Myocyte (in vitro differentiated cells): ENCODE data around the gene NEUROD4. TPM values are rescaled to one million over a fixed set of nuclear protein-coding genes. Genes with fewer than 3 reads are reported as not detected.
"Not testable (repeated sequence)": the region's sequence is repeated elsewhere in the genome, so short reads cannot be mapped to it uniquely, and the experiment has no call there.

Source experiments
- DNase-seq: peaks from one replicate; pipeline ENCODE4 v3.0.0-alpha.2; 2012; ENCODE audit warnings: low read depth
- polyA plus RNA-seq: library from polyadenylated mRNA; unstranded; fragments of >200 nt; gene quantifications from one replicate; pipeline ENCODE4 v1.2.1, GENCODE V29; 2012; ENCODE audit warnings: missing spikeins
- total RNA-seq: library from RNA; depleted of rRNA; stranded (reverse); fragments of >200 nt; gene quantifications from 2 replicates; pipeline ENCODE4 v1.2.3, GENCODE V29; 2014

The NEUROD4 gene, protein sequence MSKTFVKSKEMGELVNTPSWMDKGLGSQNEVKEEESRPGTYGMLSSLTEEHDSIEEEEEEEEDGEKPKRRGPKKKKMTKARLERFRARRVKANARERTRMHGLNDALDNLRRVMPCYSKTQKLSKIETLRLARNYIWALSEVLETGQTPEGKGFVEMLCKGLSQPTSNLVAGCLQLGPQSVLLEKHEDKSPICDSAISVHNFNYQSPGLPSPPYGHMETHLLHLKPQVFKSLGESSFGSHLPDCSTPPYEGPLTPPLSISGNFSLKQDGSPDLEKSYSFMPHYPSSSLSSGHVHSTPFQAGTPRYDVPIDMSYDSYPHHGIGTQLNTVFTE
- not detected in 2 replicates for total RNA-seq
- polyA plus RNA-seq: not detected

DNA sequence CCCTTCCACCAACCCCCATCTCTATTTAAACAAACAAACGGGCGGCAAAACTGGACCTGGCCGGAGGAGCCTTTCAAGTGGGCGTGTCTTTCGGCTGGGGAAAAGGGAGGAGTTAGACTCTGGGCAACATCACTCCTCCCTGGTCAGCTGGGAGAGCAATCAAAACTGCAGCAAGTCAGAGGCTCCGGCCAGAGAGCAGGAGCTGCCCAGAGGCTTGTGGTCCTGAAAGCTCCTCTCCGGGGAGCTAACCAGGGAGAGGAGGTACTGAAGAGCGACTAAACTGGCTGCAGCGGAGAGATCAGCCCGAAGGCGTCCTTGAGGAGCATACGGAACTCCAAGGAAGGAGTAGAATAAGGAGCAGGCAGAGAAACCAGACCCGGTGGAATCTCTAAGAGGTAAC, at the start of gene NEUROD4:
NEUROD4 (plus strand) TSS at position 191 of the 400 bp plus-strand sequence. CDS start 6,466 bp downstream, outside the sequence.
- DNase-seq: peak; percentile 79

DNA sequence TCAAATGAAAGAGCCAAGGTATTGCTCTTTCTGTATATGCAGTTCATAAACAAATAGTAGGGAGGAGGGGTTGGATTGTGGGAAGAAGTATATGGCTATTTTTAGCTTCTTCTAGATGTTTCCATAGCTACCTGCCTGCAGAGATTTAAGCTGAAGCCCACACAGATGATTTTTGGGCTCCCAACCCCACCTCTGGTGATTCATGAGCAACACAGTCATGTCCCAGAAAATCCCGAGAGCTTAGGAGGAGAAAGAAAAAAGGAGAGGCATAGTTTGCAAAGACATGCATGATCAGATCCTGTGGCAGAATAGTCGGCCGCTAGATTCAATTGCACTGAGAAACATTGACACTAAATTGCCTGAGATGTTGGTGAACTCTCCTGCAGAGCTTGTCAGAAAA, 49.0 kb upstream of the NEUROD4 start:
- DNase-seq: no peak

DNA sequence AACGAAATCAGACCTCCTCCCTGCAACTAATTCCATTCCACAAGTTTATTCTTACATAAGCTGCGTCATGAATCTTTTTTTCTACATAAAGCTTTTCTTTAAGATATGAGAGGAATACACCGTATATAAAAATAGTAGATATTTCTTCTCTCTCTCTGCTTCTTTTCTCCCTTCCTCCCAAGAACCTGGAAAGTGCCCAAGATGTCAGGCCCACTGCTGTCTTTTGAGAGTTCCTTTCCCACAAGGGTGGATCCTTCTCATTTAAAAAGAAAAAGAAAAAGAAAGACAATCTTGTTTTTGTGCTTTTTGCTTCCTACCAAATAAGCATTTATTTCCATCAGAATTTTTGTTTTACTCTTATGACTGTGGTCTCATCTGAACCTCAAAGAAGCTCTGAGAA, 46.2 kb upstream of the NEUROD4 start:
- DNase-seq: no peak

DNA sequence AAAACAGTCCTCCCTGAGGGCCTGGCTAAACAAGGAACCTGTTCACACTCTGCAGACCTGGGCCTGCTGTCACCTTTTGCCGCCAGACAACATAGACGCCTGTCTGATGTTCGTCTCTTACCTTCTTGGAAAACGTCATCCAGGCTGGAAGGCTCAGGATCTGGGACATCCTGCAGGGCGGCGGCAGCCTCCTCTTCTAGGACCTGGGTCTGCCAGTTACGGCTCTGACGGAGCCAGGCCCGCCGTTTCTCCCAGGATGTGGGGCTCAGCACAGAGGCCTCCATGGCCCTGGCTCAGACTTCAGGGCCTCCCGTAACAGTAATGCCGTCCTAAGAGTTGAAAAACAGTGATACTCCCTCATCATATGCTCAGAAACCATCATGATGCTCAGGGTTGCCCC, 45.5 kb upstream of the NEUROD4 start:
- no peak for DNase-seq

DNA sequence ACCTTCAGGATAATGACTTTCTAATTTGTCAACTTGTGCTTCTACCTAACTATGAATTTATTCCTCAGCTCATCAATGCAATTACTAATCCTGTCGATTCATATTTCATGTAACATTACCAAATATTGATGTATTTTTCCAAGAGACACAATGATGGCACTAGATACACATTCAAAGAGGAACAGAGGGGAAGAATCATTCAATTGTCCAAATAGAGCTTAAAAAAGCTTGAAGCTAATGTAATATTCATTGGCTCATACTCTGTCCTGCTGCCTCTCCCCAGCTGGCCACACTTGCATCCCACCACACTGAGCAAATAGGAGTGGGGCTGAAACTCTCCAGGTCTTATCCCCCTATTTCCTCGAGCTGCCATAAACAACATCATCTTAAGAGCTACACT, 44.5 kb upstream of the NEUROD4 start:
- DNase-seq: no peak

DNA sequence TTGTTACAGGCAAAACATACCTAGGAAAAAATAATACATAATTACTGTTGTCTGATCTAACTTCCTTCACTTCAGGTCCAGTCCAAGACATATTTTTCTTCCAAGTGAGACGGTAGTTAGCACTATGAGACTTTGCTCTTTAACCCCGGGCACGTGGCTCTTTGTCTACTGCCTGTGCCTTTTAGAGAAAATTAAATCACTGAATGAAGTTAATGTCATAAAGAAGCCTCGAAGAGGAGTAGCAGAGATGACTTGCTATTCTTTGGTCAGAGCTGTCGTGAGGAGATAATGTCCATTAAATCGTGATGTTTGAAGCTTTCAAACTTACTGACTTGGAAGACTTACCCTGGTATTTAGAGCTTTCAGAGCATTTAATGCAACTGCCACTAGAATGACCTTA, 43.9 kb upstream of the NEUROD4 start:
- no peak for DNase-seq

DNA sequence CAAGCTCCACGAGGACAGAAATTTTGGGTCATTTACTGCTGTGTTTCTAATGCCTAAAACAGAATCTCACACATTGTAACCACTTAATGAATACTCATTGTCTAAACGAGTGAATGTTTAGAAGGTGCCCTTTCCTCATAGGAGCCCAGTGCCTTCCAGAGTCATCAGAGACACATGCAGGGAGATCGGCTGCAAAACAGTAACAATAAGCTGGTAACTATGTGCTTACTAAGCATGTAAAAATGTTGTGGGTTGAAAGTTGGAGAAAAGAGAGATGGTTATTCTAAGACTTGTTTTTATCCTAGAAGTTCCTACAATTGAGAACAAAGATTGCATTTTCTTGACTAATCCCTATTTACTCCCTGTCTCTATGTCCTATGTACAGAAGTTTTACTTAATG, 42.6 kb upstream of the NEUROD4 start:
- DNase-seq: peak; percentile 58

DNA sequence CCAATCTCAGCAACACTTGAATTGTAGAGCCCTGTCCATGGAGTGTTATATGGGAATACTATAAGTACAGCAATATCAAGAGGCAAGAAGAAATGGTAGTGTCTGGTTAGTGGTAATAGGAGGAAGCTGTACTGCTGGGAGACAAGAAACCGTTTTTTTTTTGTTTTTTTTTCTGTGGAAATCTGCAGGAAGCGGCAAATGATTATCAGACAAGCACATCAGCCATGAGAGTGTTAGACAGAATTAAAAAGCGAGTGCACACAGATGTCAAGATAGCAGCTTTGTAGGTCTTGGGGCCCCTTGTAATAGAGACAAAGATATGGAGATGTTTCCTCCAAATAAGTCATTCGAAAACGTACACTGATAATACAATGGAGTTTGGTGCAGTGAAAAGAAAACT, 41.9 kb upstream of the NEUROD4 start:
- no peak for DNase-seq

DNA sequence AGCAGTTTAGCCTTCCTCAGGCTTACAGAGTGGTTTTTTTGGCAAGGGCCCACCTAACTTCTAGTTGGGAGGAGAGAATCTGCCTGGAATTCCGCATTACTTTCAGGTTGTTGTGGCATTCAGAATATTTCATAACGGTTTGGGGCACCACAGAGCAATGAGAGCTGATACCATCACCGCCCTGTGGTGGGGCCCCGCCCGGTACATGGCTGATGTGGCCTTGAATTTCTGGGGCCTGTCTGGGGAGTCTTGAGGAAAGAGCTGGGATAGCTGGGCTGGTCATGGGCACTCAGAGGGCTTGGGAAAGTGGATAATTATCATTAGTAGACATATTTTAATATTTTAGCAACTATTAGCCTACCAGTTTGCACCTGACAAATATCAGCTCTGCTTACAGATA, 39.4 kb upstream of the NEUROD4 start:
- DNase-seq: peak; percentile 44

DNA sequence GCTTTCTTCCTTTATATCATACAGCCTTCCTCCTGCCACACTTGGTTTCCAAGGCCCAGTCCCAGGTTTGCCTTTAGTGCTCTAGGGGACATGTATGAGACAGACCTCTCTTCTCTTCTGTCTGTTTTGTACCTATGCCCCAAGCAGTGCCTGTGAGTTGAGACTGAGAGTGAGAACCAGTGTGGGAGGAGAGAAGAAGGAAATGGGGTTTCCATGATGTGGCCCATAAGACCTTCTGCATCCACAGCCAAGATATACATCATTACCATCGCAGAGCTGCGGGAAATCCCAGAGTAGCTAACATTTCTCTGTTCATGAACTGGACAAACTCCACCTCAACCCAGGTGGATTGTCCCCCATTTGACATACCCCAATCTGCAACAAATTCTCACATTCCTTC, 38.0 kb upstream of the NEUROD4 start:
- no peak for DNase-seq

DNA sequence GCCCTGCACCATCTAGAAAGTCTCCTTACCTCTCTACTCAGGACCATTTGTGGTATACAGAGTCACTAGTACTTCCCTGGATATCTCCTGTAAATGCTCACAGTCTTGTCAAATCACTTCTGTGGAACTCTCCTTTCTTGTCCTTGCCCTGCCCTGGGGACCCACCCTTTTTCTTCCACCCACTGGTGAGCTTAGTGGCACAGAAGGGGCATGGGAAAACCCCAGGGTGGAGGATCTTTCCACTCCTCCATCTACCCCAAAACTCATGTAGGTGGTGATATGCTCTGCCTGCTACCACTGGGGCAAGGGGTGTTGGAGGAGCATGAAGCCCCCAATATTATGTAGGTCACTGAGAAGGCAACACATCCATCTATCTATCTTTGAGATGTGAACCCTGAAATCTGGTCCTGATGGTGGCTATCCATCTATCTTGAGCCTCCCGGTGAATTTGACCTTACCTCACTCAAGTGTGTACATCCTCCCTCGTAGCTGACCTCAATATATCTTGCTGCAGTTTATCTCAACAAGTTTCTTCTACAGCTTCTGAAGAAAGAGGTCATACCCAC, 36.2 kb upstream of the NEUROD4 start:
- DNase-seq: no peak

DNA sequence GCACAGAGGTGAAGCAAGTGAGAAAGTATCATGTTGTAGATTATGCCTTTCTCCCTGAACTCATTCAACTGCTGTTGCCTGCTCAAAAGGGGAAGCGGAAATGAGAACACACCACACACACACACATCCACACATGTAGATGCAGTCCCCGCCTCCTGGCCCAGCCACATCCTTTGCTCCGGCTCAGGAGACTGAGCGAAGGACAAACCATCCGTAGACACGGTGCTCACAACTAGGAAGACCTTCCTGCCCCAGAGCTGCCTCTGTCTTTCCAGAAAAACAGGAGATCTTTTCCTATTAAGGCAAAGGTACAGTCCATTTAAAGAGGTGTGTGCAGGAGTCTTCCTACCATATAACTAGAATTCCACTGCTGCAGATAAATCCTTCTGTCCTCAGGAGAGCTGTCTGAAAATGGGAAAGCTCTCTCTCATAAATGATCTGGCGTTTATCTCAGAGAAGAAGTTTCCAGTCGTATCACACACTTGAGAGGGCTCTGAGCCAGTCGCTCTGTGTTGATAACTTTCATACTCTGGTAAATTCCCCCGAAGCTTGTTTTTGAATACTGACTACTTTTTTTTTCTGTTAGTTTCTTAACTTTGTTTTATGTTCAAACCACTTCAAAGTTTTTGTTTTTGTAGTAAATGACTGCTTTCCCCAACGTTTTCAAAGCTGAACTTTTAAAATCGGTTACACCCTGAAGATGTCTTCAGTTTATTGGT, 35.0 kb upstream of the NEUROD4 start, which contains the start of gene TESPA1:
TESPA1 (minus strand) TSS at position 105 of the 719 bp plus-strand sequence. CDS start 10,200 bp downstream, outside the sequence.
- DNase-seq: no peak

DNA sequence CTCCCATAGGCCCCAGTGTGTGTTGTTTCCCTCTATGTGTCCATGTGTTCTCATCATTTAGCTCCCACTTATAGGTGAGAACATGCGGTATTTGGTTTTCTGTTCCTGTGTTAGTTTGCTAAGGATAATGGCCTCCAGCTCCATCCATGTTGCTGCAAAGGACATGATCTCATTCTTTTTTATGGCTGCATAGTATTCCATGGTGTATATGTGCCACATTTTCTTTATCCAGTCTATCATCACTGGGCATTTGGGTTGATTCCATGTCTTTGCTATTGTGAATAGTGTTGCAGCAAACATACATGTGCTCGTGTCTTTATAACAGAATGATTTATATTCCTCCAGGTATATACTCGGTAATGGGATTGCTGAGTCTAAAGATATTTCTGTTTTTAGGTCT, 33.0 kb upstream of the NEUROD4 start:
- not testable (repeated sequence) for DNase-seq

DNA sequence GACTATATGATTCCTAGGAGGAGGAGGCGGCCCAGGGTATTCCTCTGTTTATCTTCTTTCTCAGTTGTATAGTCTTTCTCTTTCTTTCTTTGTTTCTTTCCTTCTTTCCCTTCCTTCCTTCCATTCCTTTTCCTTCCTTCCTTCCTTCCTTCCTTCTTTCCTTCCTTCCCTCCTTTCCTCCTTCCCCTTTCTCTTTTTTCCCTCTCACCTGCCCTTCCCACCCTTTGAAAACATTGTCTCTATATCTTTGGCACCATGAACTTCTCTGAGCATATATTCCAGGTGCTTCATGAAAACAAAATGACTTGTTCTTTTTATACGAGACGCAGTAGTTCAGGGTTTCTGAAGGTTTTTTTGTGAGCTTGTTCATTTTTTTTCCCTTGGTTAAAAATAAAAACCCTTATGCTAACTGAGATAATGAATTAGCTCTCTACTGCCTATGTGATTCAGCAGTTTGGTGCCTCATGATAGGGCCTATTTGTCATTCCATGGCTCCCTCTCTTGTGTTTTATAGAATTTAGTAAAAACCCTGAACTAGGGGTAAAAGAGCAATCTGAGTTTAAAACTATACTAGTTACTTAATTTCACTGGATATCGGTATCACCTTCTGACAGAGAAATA, 32.1 kb upstream of the NEUROD4 start:
- no peak for DNase-seq

DNA sequence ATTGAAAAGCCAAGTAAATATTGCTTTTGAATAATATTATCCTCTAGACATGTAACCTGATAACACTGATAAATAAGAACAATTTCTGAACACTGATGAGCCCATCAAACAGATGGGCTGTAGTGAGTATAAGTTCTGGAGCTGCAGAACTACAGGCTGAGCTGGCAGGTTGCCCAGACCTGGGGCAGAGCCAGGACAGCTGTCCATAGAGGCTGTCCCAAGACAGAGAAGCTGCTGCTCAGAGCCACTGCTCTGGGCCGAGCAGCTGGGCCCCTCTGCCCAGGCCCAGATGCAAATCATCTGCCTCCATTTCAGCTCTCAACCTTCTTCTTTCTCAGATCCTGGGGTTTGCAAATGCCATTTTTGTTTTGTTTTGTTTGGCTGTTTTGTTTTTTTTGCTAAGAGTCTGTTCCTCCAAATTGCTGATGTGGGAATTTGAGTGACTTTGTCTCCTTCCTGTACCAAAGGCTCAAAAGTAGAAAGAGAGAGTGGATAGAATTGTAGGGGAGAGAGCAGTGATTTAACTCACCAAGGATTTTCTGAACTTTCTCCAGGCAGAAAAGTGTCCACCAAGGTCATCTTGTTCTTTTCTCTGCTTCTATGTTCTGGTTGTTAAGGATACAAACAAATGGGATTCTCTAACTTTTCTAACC, 31.2 kb upstream of the NEUROD4 start:
- peak; percentile 71 for DNase-seq

DNA sequence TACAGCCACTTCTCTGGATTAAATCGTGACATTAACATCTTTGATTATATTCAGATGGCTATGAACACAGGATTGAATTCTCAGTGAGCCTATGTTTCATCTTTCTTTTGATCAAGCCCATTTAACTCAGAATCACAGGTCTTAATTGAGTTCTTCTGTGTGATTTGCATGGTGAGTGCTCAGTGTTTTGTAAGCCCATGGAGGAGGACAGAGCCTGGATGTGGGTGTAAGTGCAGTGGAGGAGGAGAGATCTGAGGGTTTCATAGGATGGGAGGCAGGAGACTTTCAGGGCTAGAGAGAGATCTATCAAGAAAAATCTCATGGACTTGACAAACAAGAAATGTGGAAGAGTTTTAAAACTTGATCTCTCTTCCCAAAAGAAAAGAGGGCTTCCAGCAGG, 29.9 kb upstream of the NEUROD4 start:
- no peak for DNase-seq

DNA sequence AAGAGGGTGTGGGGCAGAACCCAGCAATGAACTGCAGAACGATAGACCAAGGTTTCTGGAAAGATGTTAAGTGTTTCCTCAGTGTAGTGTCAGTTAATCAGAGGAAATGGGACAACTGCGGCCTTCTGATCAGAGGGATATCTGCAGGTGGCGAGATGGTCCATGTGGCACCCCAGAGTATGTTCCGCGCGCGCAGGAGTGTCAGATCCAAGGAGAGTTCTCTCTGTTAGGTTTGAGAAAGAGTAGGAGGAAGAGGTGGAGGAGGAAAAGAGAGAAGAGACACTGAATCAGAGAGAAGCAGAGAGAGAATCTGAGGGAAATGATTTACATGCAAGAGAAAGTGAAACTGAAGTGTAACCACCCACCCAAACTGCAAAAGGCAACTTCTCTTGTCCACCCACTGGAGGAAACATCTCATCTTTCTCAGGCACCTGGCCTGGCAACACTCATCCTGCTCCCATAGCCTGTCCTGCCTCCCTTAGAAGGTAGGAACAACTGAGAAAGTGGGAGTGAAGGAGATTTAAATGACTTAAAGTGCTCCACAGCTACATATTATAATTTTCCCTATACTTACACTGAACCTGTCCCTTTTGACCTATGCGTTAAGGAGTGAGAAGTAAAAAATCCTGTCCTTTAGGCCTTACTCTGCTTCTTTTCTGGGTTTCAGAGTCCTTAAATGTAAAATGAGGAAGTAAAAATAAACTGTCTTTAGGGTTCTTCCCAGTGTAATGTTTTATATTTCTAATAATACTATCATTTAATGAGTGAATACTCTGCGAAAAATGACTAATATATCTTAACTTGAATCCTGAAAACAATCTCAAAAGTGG, 28.4 kb upstream of the NEUROD4 start:
- DNase-seq: no peak

DNA sequence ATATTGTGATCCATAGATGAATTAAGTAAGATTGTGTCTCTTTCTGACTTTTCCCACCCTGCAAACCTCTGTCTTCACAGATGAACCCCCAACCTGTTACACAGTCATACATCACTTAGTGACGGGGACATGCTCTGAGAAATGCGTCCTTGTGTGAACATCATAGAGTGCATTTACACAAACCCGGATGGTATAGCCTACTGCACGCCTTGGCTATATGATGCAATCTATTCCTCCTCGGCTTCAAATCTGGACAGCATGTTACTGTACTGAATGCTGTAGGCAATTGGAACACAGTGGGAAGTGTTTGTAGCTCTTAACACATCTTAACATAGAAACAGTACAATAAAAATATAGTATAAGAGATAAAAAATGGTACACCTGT, 27.8 kb upstream of the NEUROD4 start:
- DNase-seq: no peak

DNA sequence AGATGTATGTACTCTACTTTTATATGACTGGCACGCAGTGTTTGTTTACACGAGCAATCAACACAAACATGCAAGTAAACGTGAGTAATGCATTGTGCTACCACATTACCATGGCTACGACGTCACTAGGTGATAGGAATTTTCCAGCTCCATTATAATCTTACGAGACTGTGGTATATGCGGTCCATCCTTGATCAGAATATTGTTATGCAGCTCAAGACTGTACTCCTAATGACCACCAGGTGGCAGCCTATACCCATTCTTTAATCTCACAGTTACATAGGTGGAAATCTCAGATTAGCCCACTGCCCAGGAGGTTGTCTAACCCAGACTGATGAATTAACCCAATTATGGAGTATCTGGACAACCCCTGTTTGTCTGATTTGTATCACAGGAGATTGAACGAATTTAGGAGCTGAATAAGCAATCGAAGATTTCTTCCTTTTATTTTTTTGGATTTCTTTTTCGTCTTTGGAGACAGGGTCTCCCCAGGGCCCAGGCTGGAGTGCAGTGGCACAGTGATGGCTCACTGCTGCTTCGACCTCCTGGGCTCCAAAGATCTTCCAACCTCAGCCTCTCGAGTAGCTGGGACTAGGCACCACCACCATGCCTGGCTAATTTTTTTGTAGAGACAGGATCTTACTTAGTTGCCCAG, 26.5 kb upstream of the NEUROD4 start:
- DNase-seq: peak; percentile 69

DNA sequence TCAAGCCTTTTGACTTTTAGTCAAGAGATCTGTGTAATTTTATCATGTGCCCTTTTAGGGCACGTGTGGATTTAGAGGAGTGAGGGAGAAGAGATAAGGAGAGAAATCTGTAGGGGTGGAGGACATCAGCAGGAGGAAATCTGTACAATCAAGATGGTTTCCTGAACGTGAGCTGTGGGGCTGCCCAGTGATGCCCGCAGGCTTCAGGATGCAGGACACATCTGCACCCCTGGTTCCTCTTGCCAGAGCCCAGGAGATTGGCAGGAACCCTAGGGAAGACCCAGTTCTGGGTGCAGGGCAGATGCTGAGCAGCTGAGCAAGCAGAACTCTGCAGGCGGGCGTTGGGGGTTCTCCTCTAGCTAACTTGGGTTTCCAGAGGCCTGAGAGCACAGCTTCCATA, 23.6 kb upstream of the NEUROD4 start:
- no peak for DNase-seq
